ENCODE results near the gene ZNF133. TPM values are rescaled to one million over a fixed set of nuclear protein-coding genes. Genes with fewer than 3 reads are reported as not detected.

Gene ZNF133
- total RNA-seq, 1 experiment from 2014 or later: 8.2 TPM

DNA sequence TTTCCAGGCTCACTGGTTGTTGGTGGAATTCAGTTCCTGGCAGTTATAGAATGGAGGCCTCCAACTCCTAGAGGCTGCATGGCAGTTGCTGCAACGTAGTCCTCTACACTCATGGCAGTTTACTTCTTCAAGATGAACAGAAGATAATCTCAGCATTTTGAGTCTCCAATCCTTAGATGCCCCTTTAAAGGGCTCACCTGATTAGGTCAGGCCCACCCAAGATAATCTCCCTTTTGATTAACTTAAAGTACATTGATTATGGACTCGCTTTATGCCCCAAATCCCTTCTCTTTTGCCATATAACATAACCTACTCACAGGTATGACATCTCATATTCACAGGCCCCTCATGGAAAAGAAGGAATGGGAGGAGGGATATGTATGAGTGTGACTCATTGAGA is 76.4 kb downstream of the ZNF133 start:
- H3K27ac ChIP-seq (ENCODE audit: low read length): no peak overlapping the region
- intact Hi-C loops (cut with micrococcal nuclease; ENCODE audit: unreplicated experiment) (no loop called here), in situ Hi-C loops (cut with HindIII; ENCODE audit: low pct_unique_long_range_greater_than_20kb, low sequenced_read_pairs) (no loop called here)
- no peak overlapping the region for H3K4me3 ChIP-seq (ENCODE audit: low read depth in 2 of 2, low read length in 2 of 2)
- DNase-seq (ENCODE audit: low read depth, low spot score): no peak
- TF ChIP-seq SIN3A (IDR thresholded peaks at IDR 0.05; ENCODE audit: borderline replicate concordance, insufficient read depth, low read depth, low read length) (no peak), REST (IDR thresholded peaks at IDR 0.05; ENCODE audit: insufficient read depth in 1 of 2, low read depth in 2 of 2, low read length in 1 of 2) (no peak), POLR2AphosphoS5 (IDR thresholded peaks at IDR 0.05; ENCODE audit: low read depth, low read length) (no peak), TCF7L2 (IDR thresholded peaks at IDR 0.05; ENCODE audit: low read depth, low read length) (no peak)
- TF ChIP-seq, protein P1, sequence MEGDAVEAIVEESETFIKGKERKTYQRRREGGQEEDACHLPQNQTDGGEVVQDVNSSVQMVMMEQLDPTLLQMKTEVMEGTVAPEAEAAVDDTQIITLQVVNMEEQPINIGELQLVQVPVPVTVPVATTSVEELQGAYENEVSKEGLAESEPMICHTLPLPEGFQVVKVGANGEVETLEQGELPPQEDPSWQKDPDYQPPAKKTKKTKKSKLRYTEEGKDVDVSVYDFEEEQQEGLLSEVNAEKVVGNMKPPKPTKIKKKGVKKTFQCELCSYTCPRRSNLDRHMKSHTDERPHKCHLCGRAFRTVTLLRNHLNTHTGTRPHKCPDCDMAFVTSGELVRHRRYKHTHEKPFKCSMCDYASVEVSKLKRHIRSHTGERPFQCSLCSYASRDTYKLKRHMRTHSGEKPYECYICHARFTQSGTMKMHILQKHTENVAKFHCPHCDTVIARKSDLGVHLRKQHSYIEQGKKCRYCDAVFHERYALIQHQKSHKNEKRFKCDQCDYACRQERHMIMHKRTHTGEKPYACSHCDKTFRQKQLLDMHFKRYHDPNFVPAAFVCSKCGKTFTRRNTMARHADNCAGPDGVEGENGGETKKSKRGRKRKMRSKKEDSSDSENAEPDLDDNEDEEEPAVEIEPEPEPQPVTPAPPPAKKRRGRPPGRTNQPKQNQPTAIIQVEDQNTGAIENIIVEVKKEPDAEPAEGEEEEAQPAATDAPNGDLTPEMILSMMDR (IDR thresholded peaks at IDR 0.05): no peak
- BruUV-seq (replicated peaks): no TSS peak
- no peak for ATAC-seq
- H3K4me1 ChIP-seq (ENCODE audit: control insufficient read depth, insufficient read depth, low read length): no peaks in the 10 kb centered on the region
- ChIA-PET CTCF (no interaction called here), POLR2A (no interaction called here)
- no peaks in the 10 kb centered on the region for H3K9me3 ChIP-seq (ENCODE audit: control insufficient read depth, insufficient read depth, low read depth, low read length)
- no peaks in the 10 kb centered on the region for H3K27me3 ChIP-seq (ENCODE audit: control insufficient read depth, insufficient read depth, low read length)
- no peaks in the 10 kb centered on the region for H3K36me3 ChIP-seq (ENCODE audit: control insufficient read depth, insufficient read depth, low read length)

Other genes with a start within 250 kb of the ZNF133 start
- 0.77 TPM for gene OVOL2, start 230.6 kb upstream of the ZNF133 start, total RNA-seq (2021; ENCODE audit: unreplicated experiment)
- gene KAT14, start 150.7 kb upstream of the ZNF133 start, total RNA-seq (2021; ENCODE audit: unreplicated experiment): 12.7 TPM
- 14.6 TPM for gene PET117, start 150.7 kb upstream of the ZNF133 start, total RNA-seq (2021; ENCODE audit: unreplicated experiment)
- 3.0 TPM for gene DZANK1, start 178.5 kb downstream of the ZNF133 start, total RNA-seq (2021; ENCODE audit: unreplicated experiment)
- 11.1 TPM for gene POLR3F, start 178.9 kb downstream of the ZNF133 start, total RNA-seq (2021; ENCODE audit: unreplicated experiment)
- gene RBBP9, start 208.7 kb downstream of the ZNF133 start, total RNA-seq (2021; ENCODE audit: unreplicated experiment): 11.1 TPM
- gene SEC23B, start 219.4 kb downstream of the ZNF133 start, total RNA-seq (2021; ENCODE audit: unreplicated experiment): 61.3 TPM

All from Panc1 (cell line).